T47D (cell line): ENCODE measurements around the gene SLC9B1.

Experiments
- DNase-seq, 2 experiments: peaks; one replicate each; pipeline versions ENCODE4 v3.0.0 to v3.0.0-alpha.2; 2011 to 2012; ENCODE audit warnings: low read depth in 1 of 2, low spot score in 1 of 2
- JUND ChIP-seq: IDR thresholded peaks from 2 replicates; pipeline ENCODE4 v1.6.1; 2012; ENCODE audit warnings: low read depth
- in situ Hi-C: cut with HindIII; loops from 2 replicates; pipeline ENCODE4 v1.10.0; 2016; ENCODE audit warnings: low sequenced_read_pairs, low pct_unique_long_range_greater_than_20kb

SLC9B1 gene

GRCh38 chr4:103019308-103020124 is at the start of gene SLC9B1:
Gene SLC9B1 (minus strand): TSS chr4:103019705. CDS start chr4:102991711, 27,994 bp downstream.
- TF ChIP-seq JUND = no peak
- in situ Hi-C loops = no loop called here
- DNase-seq = peak; percentile 46 to 96

GRCh38 chr4:103067841-103068547 is 48.5 kb upstream of the SLC9B1 start:
- in situ Hi-C loops = no loop called here
- no peak for TF ChIP-seq JUND
- DNase-seq = no peak

DNA sequence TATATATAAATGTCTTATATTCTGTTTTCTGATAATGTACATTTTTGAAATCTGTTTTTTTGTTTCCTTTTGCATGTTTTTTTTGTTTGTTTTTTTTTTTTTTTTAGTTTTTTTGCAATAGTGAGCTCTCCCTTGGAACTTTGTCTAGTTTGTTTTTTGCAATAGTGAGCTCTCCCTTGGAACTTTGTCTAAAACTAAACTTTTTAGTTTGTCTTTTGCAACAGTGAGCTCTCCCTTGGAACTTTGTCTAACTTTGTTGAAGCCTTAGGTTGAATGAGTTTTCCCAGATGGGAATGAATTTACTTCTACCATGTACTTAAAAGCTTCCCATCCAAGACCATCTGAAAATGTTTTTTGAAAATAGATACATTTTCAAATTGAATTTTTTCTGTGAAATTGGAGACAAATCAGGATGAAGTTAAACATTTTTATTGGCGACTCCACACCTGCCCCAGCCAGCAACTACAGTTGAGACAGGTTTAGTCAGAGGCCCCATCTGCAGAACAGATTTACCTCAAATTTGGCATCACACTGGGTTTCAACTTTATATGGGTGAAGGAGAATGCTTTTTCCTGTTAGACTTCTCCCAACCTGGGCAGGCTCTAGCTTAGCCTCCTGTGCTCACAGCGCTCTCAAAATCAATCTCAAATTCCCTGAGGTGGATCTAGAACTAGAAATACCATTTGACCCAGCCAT is 41.1 kb upstream of the SLC9B1 start:
- DNase-seq = no peak
- no peak for TF ChIP-seq JUND
- in situ Hi-C loops = no loop called here

- no peak for DNase-seq
- no peak for TF ChIP-seq JUND
- in situ Hi-C loops = no loop called here
These were observed 34.5 kb upstream of the SLC9B1 start for GRCh38 chr4:103054030-103054429.

GRCh38 chr4:103052779-103053178 is 33.3 kb upstream of the SLC9B1 start:
- TF ChIP-seq JUND = no peak
- DNase-seq = no peak
- in situ Hi-C loops = no loop called here

DNA sequence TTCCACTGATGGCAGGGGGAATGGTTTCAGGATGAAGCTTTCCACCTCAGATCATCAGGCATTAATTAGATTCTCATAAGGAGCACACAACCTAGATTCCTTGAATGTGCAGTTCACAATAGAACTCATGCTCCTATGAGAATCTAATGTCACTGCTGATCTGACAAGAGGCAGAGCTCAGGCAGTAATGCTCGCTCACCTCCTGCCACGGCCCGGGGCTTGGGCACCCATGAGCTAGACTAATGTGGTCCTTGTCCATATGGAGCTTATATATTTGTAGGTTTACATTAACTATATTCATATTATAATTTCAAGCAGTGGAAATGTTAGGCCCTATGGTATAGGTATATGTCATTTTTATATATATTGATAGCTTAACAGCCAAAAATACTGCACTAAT is 32.6 kb upstream of the SLC9B1 start:
- in situ Hi-C loops = no loop called here
- TF ChIP-seq JUND = no peak
- no peak for DNase-seq

DNA sequence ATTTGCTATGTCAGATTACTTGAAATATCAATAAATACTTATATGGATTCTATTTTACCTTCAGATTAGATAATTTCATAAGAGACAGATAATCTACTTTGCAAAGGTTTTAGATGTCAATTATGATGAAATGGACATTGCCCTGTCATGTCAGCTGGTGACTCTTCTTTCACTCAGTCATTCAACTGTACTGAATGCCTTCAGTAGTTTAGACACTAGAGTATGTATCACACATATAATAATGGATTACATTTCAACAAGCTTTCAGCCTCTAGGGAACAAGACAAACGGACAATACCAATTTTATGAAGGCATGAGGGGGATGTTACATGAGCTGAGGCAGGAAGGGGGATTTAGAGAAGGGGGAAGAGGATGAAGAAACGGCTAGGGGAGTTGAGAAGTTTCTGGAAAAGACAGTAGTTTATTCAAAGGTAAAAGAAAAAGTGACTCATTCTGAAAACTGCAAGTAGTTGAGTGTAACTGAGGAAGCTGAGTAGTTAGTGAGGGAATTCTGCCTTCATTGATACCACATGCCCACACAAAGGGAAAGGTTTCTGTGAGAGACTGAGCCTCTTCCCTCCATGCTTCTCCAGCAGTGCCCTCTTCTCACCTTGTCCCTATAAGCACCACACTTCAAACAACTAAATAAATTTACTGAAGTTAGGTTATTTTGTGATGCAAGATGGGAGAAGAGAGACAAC is 31.4 kb upstream of the SLC9B1 start:
- in situ Hi-C loops = no loop called here
- no peak for DNase-seq
- no peak for TF ChIP-seq JUND

GRCh38 chr4:103046416-103047290 is 27.1 kb upstream of the SLC9B1 start:
- in situ Hi-C loops = no loop called here
- peak; percentile 8 to 53 for DNase-seq
- no peak for TF ChIP-seq JUND

GRCh38 chr4:103044183-103044582 is 24.7 kb upstream of the SLC9B1 start:
- in situ Hi-C loops = no loop called here

DNA sequence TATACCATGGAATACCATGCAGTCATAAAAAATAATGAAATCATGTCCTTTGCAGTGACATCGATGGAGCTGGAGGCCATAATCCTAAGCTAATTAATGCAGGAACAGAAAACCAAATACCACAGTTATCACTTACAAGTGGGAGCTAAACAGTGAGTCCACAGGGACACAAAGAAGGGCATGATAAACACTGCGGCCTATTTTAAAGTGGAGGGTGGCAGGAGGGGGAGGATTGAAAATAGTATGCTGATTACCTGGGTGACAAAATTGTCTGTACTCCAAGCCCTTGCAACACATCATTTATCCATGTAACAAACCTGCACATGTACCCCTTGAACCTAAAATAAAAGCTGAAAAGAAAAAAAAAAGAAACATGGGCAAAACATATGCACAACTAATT is 16.7 kb upstream of the SLC9B1 start:
- no peak for TF ChIP-seq JUND
- no peak for DNase-seq
- in situ Hi-C loops = no loop called here

More at GRCh38 chr4:103044183-103044582, 24.7 kb upstream of the SLC9B1 start:
- DNase-seq = no peak
- no peak for TF ChIP-seq JUND

DNA sequence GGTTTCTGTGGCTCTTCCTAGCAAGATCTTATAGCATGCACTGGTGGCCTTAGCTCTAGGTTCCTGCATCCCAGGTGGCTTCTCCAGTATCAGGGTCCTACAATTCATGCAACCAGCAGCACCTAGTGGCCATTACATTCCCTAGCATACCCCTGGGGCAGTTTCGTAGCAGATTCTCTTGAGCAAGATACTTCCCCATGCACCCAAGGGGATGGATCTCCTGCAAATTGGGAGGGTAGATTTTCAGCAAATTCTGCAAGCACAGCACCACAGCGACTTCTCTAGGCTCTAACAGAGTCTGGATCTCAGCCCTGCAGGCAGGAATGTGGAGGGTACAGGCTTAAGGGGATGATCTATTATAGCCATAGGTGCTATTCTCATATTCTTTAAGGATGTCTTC is 13.1 kb upstream of the SLC9B1 start:
- no peak for TF ChIP-seq JUND

More for the DNA sequence above, 13.1 kb upstream of the SLC9B1 start:
- peak in 1 of 2 experiments; percentile 42 for DNase-seq
- in situ Hi-C loops = no loop called here
